Liver (tissue), 9 donors: ENCODE measurements around the gene CEP131. TPM values are rescaled to one million over a fixed set of nuclear protein-coding genes. Genes with fewer than 3 reads are reported as not detected.

ENCODE experiments used
- DNase-seq: peaks from one replicate; pipeline ENCODE4 v3.0.0-alpha.2; 2017; ENCODE audit warnings: low spot score
- H3K27ac ChIP-seq, 2 donors: one replicate each; pipeline ENCODE4 v1.7.0; 2013; ENCODE audit warnings: inconsistent platforms in 2 of 2, low read length in 2 of 2, control low read depth in 1 of 2, low read depth in 1 of 2, mild to moderate bottlenecking in 1 of 2
- H3K27me3 ChIP-seq, 4 donors: one replicate each; pipeline versions ENCODE4 v1.6.1 to v1.7.0; 2013; ENCODE audit warnings: low read length in 3 of 4, inconsistent platforms in 1 of 4, mild to moderate bottlenecking in 1 of 4, moderate library complexity in 1 of 4; ENCODE audit not compliant: control insufficient read depth in 4 of 4, insufficient read depth in 4 of 4
- H3K36me3 ChIP-seq, 4 donors: one replicate each; pipeline versions ENCODE4 v1.6.1 to v1.7.0; 2013; ENCODE audit warnings: low read length in 3 of 4, mild to moderate bottlenecking in 3 of 4, low read depth in 1 of 4, moderate library complexity in 1 of 4; ENCODE audit not compliant: control insufficient read depth in 4 of 4, insufficient read depth in 3 of 4
- H3K4me1 ChIP-seq, 4 donors: one replicate each; pipeline versions ENCODE4 v1.6.1 to v1.7.0; 2013; ENCODE audit warnings: low read length in 3 of 4, mild to moderate bottlenecking in 3 of 4, moderate library complexity in 1 of 4; ENCODE audit not compliant: control insufficient read depth in 4 of 4, insufficient read depth in 4 of 4
- H3K4me3 ChIP-seq, 3 donors: one replicate each; pipeline versions ENCODE4 v1.6.1 to v1.7.0; 2013; ENCODE audit warnings: low read length in 3 of 3, control low read depth in 1 of 3, low read depth in 1 of 3, mild to moderate bottlenecking in 1 of 3
- H3K9ac ChIP-seq, 2 donors: one replicate each; pipeline ENCODE4 v1.7.0; 2013; ENCODE audit warnings: low read length in 2 of 2, mild to moderate bottlenecking in 2 of 2, moderate library complexity in 2 of 2, control low read depth in 1 of 2, low read depth in 1 of 2
- H3K9me3 ChIP-seq, 4 donors: one replicate each; pipeline versions ENCODE4 v1.6.1 to v1.7.0; 2013; ENCODE audit warnings: low read length in 3 of 4; ENCODE audit not compliant: control insufficient read depth in 4 of 4
- EGR1 ChIP-seq, 2 donors: IDR thresholded peaks; 2 replicates each; pipeline ENCODE4 v1.6.1; 2016 to 2018; ENCODE audit warnings: antibody characterized with exemption in 2 of 2, low read depth in 2 of 2
- FOXA1 ChIP-seq: IDR thresholded peaks from 2 replicates; pipeline ENCODE4 v1.6.1; 2016; ENCODE audit warnings: antibody characterized with exemption
- FOXA2 ChIP-seq: IDR thresholded peaks from 2 replicates; pipeline ENCODE4 v1.6.1; 2016; ENCODE audit warnings: antibody characterized with exemption
- GABPA ChIP-seq, 2 donors: IDR thresholded peaks in 1 of 2; conservative IDR thresholded peaks in 1 of 2; 2 replicates each; pipeline ENCODE4 v1.6.1; 2016; ENCODE audit warnings: antibody characterized with exemption in 2 of 2, mild to moderate bottlenecking in 1 of 2, moderate library complexity in 1 of 2
- HNF4A ChIP-seq, 2 donors: conservative IDR thresholded peaks; 2 replicates each; pipeline ENCODE4 v1.6.1; 2016; ENCODE audit warnings: antibody characterized with exemption in 2 of 2, mild to moderate bottlenecking in 2 of 2
- HNF4G ChIP-seq: IDR thresholded peaks from 2 replicates; pipeline ENCODE4 v1.6.1; 2016; ENCODE audit warnings: antibody characterized with exemption
- JUND ChIP-seq, 2 donors: IDR thresholded peaks; 2 replicates each; pipeline ENCODE4 v1.6.1; 2016; ENCODE audit warnings: antibody characterized with exemption in 2 of 2
- RAD21 ChIP-seq, 2 donors: IDR thresholded peaks; 2 replicates each; pipeline ENCODE4 v1.6.1; 2016; ENCODE audit warnings: antibody characterized with exemption in 2 of 2, mild to moderate bottlenecking in 2 of 2
- RXRA ChIP-seq, 2 donors: IDR thresholded peaks; 2 replicates each; pipeline ENCODE4 v1.6.1; 2017 to 2018; ENCODE audit warnings: antibody characterized with exemption in 2 of 2, mild to moderate bottlenecking in 1 of 2
- SP1 ChIP-seq: IDR thresholded peaks from 2 replicates; pipeline ENCODE4 v1.6.1; 2018; ENCODE audit warnings: antibody characterized with exemption, mild to moderate bottlenecking
- TAF1 ChIP-seq: conservative IDR thresholded peaks from 2 replicates; pipeline ENCODE4 v1.6.1; 2016; ENCODE audit warnings: antibody characterized with exemption, mild to moderate bottlenecking
- YY1 ChIP-seq: IDR thresholded peaks from 2 replicates; pipeline ENCODE4 v1.6.1; 2016; ENCODE audit warnings: antibody characterized with exemption, mild to moderate bottlenecking
- WGBS: extraction: QIAGEN DNeasy Blood & Tissue Kit; methylation state at CpG from one replicate; pipeline ENCODE4 v1.1.7; 2013; 5-methylcytosine and 5-hydroxymethylcytosine counted together
- polyA plus RNA-seq, 2 donors: library from polyadenylated mRNA; stranded (reverse) in 1 of 2; unstranded in 1 of 2; fragments of 200-250 nt in 1 of 2; fragments of >200 nt in 1 of 2; fragmentation: Nextera tagmentation in 1 of 2; extraction: Ambion mirVana in 1 of 2; gene quantifications; one replicate each; pipeline versions ENCODE4 v1.2.1 to v1.2.3, GENCODE V29; 2013 to 2015
- total RNA-seq, 2 donors: library from RNA; depleted of rRNA; stranded (reverse); fragments of >200 nt; gene quantifications; one replicate each; pipeline ENCODE4 v1.2.3, GENCODE V29; 2014
- TF ChIP-seq, protein P1 (sequence below): IDR thresholded peaks from 2 replicates; pipeline ENCODE4 v1.6.1; 2016; ENCODE audit warnings: antibody characterized with exemption, mild to moderate bottlenecking
- TF ChIP-seq, protein P2 (sequence below): IDR thresholded peaks from 2 replicates; pipeline ENCODE4 v1.6.1; 2016; ENCODE audit warnings: antibody characterized with exemption
- TF ChIP-seq, protein P3 (sequence below): fragments of 150-350 bp; IDR thresholded peaks from 2 replicates; pipeline ENCODE4 v1.5.1; 2017; ENCODE audit warnings: improper control_type of control experiment, low read depth, low read length; ENCODE audit not compliant: missing input control
- TF ChIP-seq, protein P4 (sequence below): IDR thresholded peaks from 2 replicates; pipeline ENCODE4 v1.6.1; 2016; ENCODE audit warnings: antibody characterized with exemption
- TF ChIP-seq, protein P5 (sequence below): IDR thresholded peaks from 2 replicates; pipeline ENCODE4 v1.6.1; 2016; ENCODE audit warnings: antibody characterized with exemption
- donor health status: healthy.
- donor health status: healthy.
- donor health status: healthy.
- donor health status: healthy.
- donor health status: healthy.

CEP131 gene
- total and polyA plus RNA-seq, 4 donors: 0.71 to 6.3 (median 2.2) TPM

DNA sequence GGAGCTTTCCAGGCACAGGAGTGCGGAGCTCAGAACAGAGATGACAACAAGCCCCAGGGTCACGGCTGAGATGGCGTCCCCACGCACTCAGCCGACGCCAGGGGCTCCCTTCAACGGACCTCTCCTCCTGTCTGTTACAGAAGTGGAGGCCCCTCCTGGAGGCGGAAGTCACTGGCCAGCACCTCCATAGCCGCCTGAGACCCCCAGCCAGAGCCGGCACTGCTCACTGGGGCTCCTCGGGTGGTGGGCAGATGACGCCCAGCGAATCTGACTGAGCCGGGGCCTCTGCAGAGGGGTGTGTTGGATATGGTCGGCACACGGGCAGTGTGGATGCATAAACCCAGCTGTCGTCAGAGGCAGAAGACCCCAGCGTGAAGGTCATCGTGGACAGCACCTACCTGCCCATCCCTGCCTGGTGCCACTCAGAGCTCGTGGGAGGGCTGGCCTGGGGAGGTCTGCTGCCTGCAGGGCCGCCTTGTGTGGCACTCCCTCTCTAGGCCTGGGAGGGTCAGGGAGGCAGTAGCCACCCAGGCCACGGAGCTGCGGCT is 36.4 kb upstream of the CEP131 start:
- Histone ChIP-seq H3K27ac (no peak overlapping the region), H3K4me1 (no peaks in the 10 kb centered on the region), H3K27me3 (no peaks in the 10 kb centered on the region)

More for the DNA sequence above, 36.4 kb upstream of the CEP131 start:
- no peak overlapping the region for H3K9ac ChIP-seq
- no peak overlapping the region for H3K4me3 ChIP-seq
- no peak for DNase-seq
- TF ChIP-seq GABPA (IDR thresholded peaks at IDR 0.05 in 1 of 2, conservative IDR thresholded peaks at IDR 0.05 in 1 of 2): no peak
- TF ChIP-seq YY1: no peak
- no peak for TF ChIP-seq TAF1
- no peak for TF ChIP-seq FOXA1
- TF ChIP-seq JUND (IDR thresholded peaks at IDR 0.05): no peak
- no peak for TF ChIP-seq RXRA (IDR thresholded peaks at IDR 0.05)
- no peak for TF ChIP-seq HNF4G
- TF ChIP-seq, protein P1, sequence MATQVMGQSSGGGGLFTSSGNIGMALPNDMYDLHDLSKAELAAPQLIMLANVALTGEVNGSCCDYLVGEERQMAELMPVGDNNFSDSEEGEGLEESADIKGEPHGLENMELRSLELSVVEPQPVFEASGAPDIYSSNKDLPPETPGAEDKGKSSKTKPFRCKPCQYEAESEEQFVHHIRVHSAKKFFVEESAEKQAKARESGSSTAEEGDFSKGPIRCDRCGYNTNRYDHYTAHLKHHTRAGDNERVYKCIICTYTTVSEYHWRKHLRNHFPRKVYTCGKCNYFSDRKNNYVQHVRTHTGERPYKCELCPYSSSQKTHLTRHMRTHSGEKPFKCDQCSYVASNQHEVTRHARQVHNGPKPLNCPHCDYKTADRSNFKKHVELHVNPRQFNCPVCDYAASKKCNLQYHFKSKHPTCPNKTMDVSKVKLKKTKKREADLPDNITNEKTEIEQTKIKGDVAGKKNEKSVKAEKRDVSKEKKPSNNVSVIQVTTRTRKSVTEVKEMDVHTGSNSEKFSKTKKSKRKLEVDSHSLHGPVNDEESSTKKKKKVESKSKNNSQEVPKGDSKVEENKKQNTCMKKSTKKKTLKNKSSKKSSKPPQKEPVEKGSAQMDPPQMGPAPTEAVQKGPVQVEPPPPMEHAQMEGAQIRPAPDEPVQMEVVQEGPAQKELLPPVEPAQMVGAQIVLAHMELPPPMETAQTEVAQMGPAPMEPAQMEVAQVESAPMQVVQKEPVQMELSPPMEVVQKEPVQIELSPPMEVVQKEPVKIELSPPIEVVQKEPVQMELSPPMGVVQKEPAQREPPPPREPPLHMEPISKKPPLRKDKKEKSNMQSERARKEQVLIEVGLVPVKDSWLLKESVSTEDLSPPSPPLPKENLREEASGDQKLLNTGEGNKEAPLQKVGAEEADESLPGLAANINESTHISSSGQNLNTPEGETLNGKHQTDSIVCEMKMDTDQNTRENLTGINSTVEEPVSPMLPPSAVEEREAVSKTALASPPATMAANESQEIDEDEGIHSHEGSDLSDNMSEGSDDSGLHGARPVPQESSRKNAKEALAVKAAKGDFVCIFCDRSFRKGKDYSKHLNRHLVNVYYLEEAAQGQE: no peak
- TF ChIP-seq, protein P2, sequence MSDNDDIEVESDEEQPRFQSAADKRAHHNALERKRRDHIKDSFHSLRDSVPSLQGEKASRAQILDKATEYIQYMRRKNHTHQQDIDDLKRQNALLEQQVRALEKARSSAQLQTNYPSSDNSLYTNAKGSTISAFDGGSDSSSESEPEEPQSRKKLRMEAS: no peak
- no peak for TF ChIP-seq HNF4A (conservative IDR thresholded peaks at IDR 0.05)
- TF ChIP-seq, protein P3, sequence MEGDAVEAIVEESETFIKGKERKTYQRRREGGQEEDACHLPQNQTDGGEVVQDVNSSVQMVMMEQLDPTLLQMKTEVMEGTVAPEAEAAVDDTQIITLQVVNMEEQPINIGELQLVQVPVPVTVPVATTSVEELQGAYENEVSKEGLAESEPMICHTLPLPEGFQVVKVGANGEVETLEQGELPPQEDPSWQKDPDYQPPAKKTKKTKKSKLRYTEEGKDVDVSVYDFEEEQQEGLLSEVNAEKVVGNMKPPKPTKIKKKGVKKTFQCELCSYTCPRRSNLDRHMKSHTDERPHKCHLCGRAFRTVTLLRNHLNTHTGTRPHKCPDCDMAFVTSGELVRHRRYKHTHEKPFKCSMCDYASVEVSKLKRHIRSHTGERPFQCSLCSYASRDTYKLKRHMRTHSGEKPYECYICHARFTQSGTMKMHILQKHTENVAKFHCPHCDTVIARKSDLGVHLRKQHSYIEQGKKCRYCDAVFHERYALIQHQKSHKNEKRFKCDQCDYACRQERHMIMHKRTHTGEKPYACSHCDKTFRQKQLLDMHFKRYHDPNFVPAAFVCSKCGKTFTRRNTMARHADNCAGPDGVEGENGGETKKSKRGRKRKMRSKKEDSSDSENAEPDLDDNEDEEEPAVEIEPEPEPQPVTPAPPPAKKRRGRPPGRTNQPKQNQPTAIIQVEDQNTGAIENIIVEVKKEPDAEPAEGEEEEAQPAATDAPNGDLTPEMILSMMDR: no peak
- TF ChIP-seq, protein P4, sequence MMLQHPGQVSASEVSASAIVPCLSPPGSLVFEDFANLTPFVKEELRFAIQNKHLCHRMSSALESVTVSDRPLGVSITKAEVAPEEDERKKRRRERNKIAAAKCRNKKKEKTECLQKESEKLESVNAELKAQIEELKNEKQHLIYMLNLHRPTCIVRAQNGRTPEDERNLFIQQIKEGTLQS: no peak
- no peak for TF ChIP-seq FOXA2
- TF ChIP-seq EGR1 (IDR thresholded peaks at IDR 0.05; ENCODE audit: low read depth in 2 of 2): no peak
- TF ChIP-seq, protein P5, sequence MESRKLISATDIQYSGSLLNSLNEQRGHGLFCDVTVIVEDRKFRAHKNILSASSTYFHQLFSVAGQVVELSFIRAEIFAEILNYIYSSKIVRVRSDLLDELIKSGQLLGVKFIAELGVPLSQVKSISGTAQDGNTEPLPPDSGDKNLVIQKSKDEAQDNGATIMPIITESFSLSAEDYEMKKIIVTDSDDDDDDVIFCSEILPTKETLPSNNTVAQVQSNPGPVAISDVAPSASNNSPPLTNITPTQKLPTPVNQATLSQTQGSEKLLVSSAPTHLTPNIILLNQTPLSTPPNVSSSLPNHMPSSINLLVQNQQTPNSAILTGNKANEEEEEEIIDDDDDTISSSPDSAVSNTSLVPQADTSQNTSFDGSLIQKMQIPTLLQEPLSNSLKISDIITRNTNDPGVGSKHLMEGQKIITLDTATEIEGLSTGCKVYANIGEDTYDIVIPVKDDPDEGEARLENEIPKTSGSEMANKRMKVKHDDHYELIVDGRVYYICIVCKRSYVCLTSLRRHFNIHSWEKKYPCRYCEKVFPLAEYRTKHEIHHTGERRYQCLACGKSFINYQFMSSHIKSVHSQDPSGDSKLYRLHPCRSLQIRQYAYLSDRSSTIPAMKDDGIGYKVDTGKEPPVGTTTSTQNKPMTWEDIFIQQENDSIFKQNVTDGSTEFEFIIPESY: no peak
- no peak for TF ChIP-seq RAD21 (IDR thresholded peaks at IDR 0.05)
- TF ChIP-seq SP1: no peak
- WGBS: 95% methylated on average over 23 of the region's 23 CpGs
- H3K9me3 ChIP-seq: no peaks in the 10 kb centered on the region
- peaks cover 9 to 62% (median 22%) of the 10 kb centered on the region in 4 donors for H3K36me3 ChIP-seq
